ENCODE results near the gene PPP3R1.

DNA sequence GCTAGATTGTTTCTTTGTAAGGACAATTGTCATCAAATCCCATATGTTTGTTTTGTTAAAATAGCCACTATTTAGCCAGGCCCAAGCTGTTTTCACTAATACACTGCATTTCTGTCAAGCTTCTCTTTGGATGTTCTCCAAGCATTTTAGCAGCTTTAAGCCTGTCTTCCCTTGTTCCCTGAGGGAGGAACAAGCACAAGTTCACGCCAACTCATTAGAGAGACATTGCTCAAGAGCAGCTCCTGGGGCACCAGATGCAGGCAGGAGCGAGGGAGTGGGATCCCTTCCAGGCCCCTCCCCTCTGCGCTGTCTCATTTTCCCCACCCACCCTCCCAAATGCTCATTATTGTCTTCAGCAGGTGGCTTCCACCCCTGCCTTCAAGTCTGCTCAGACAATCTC lies 32.6 kb upstream of the PPP3R1 start:
- TF ChIP-seq, protein P1, sequence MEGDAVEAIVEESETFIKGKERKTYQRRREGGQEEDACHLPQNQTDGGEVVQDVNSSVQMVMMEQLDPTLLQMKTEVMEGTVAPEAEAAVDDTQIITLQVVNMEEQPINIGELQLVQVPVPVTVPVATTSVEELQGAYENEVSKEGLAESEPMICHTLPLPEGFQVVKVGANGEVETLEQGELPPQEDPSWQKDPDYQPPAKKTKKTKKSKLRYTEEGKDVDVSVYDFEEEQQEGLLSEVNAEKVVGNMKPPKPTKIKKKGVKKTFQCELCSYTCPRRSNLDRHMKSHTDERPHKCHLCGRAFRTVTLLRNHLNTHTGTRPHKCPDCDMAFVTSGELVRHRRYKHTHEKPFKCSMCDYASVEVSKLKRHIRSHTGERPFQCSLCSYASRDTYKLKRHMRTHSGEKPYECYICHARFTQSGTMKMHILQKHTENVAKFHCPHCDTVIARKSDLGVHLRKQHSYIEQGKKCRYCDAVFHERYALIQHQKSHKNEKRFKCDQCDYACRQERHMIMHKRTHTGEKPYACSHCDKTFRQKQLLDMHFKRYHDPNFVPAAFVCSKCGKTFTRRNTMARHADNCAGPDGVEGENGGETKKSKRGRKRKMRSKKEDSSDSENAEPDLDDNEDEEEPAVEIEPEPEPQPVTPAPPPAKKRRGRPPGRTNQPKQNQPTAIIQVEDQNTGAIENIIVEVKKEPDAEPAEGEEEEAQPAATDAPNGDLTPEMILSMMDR (IDR thresholded peaks at IDR 0.05 in 4 of 5, conservative IDR thresholded peaks at IDR 0.05 in 1 of 5), result no peak
- TF ChIP-seq POLR2A (IDR thresholded peaks at IDR 0.05), result no peak
